GM20000 (cell line): ENCODE measurements around the gene FAM153A.
"Not testable (repeated sequence)": the region's sequence is repeated elsewhere in the genome, so short reads cannot be mapped to it uniquely, and the experiment has no call there.

ENCODE experiments used
- DNase-seq: peaks from one replicate; pipeline ENCODE4 v3.0.0; 2012; ENCODE audit warnings: low spot score

The FAM153A gene

DNA sequence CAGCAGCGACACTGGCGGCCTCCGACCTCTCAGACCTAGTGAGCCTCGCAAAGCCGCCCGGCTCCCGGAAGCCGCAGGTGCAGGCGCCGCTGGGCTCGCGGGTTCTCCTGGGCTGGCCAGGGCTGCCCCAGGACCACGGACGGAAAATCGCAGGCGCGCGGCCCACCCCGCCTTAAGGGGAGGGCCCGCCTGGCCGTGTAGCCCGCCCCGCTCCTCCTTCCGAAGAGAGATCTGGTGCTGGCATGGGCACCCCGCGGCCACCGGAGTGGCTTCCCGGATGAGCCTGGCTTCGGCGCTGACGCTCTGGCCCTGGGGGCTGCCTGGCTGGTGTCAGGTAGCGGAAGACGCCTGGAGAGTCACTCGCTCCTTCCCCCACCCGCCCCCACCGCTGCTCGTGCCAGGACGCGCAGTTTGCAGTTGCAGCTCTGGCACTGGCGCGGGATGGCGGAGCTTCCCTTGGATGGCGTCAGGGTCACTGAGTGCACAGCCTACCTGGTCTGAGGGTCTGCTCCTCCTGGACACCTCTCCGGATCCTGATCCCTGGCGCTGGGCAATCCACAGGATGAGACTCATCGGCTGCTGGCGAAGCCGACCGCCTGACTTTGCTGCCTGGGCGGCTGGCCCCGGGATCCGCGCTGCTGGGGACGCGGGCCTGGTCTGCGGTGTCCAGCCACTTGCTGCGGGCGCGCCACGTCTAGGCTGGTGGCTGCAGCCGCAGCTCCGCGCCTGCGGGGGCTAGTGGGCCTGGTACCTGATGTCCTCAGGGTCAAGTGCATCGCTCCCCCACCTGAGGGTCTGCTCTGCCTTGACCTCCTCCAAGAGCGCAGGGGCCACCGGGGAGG lies at the start of gene FAM153A:
FAM153A (minus strand) TSS at position 108 of the 842 bp plus-strand sequence.
- DNase-seq = not testable (repeated sequence)

DNA sequence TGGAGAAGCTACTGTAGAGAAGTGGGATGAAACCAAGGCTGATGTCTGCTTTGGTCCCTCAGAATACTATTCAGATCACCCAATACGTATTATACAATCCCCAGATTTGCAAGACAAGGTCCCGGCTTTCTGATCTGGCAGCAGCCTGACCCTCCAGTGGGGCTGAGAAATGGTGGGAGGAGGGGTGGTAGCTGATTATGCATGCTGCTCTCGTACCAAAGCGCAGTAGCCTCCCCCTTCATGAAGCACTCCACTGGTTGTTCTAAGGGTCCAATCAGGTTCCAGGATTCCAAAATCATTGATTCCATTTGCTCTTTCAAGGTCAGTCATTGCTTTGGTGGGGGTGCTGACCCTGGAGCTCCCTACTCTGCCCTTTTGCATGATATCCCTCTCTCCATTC lies 49.6 kb upstream of the FAM153A start:
- DNase-seq = not testable (repeated sequence)

DNA sequence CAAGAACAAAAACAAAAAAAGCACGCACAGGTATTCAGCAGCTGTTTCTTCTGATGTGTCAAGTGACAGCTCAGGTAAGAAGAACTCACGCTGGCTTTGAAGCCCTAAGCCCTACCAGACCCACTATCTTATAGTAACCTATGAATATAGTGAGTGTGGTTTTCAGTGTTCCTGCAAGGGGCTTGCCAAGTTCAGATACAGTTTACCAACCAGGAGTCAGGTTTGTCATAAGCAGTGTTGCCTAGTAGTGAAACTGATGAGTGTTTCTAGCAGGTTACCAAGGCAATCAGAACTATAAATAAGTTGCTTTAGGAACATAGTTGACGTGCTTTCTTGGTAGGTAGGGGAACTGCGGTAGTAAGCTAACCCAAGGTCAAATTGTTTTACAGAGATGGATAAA lies 43.4 kb upstream of the FAM153A start:
- DNase-seq = not testable (repeated sequence)

DNA sequence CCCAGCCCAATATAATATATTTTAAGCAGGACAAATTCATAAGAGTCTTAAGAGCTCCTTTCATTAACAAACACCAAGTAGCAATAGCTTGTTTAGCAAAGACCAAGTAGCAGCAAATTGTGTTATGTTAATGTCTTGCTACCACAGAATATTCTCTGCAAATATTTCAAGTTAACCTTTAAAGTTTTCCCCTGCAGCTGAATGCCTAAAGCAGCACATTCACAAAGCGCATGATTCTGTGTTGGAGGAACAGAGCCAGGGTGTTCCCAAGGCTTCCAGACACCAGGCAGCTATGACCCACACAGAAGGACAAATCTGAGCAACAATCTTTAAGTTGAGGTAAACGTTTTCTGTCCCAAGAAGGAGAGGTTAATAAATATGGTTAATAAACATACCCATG lies 42.1 kb upstream of the FAM153A start:
- DNase-seq = not testable (repeated sequence)

DNA sequence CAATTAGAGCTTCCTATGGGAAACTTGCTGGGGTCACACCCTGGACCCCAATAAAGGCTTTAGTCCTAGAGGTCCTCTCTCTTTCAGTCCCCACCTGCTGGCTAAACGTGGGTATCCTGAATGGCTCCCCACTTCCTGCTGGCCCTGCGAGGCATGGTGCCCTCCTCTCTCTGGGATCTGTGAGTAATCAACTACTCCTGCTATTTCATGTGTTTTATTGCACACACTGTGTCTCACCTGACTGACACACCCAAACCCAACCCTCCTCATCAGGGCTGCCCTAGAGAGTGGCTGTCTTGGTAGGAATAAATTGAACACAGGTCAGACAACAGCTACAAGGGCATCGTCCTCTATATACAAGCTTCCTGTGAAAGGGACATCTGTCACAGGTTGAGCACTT lies 39.8 kb upstream of the FAM153A start:
- not testable (repeated sequence) for DNase-seq

DNA sequence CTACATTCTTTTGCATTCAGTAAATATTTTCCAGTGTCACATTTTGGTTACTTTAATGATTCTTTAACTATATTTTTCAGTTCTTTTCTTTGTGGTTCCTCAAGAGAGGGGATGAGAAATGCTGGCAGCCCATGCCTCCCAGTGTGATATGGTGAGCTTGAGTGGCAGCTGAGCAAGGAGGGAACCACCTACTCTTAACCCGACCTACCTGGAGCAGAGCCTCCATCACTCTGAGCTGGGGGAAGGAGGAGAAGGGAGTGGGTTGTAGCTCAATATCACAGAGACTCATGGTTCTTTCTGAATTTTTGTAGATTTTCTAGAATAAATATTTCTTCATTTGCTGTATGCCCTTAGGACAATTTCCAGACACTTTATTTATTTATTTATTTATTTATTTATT lies 37.0 kb upstream of the FAM153A start:
- DNase-seq = not testable (repeated sequence)

DNA sequence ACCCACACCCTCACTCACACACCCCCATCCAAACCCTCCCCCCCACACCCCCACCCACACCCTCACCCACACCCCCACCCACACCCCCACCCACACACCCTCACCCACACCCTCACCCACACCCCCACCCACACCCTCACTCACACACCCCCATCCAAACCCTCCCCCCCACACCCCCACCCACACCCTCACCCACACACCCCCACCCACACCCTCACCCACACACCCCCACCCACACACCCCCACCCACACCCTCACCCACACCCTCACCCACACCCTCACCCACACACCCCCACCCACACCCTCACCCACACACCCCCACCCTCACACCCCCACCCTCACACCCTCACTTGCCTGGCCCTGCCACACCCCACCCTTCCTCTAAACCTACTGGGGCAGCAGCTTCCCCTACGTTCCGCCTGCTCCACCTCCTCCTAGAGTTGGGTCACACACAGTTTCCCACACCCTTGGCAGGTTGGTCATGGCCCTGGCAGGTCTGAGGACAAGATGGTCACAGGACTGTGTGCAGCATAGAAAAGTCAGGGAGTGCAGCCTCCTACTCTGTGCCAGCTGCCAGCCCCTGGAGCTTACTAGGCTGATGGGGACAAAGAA lies 30.2 kb upstream of the FAM153A start:
- not testable (repeated sequence) for DNase-seq

DNA sequence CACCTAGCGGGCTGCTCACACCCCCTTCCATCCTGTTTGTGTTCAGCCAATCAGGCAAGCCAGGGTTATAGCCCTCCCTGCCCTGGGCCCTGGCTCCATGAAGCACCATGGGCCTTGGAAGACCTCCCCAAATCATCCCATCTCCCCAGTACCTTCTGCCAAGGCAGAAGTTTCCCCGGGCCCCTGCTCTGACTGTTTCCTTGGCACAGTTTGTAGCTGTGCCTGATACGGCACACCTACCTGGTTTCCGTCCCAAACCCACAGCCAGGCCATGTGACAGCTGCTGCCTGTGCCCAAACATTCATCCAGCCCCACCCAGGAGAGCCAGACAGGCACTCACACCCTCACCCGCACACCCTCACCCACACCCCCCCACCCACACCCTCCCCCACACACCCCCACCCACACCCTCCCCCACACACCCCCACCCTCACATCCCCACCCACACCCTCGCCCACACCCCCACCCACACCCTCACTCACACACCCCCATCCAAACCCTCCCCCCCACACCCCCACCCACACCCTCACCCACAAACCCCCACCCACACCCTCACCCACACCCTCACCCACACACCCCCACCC lies 29.6 kb upstream of the FAM153A start:
- DNase-seq = not testable (repeated sequence)

DNA sequence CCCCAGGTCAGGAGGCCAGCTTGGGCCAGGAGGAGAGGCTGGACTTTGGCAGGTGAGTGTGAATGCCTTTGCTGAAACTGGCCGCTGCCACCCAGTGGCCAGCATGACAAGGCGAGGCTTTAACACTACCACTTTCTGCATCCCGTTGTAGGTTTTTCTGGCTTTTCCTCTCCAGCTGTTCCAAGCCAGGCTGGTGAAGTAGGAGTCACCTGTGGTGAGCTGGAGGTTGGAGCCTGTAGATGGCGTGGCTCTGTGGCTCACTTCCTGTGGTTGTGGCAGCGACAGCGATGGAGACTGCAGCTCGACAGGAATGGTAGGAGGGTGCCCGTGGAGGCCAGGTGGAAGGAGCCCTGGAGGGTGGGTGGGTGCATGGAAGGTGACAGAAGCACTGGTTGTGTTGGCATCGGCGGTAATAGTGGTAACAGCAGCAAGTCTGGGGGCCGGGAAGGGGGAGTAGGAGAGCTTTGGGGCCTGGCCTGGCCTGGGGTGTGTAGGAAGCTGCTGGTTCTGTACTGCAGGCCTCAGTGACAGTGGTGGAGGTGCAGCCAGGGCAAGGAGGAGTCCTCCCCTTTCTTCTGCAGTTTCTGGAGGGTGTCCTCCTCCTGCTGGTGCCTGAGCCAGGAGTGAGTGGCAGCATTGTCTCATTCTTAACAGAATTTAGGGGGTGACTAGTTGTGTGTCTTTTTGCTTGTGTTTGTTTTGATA lies 26.7 kb upstream of the FAM153A start:
- not testable (repeated sequence) for DNase-seq

DNA sequence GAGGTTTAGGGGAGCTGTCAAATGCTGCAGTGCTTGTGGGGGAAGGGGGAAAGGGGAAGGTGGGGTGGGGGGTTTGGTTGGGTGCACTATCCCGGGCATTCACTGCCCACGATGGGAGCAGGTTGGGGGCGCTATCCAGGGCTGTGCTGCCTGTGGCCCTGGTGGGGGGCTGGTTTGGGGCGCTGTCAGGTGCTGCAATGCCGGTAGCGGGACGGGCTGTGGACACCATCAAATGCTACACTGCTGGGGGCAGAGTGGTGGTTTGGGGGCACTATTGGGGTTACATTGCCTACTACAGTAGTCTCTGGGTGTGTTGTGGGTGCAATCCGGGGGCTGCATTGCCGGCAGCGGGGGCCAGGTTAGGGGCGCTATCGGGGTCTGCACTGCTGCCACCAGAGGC lies 25.7 kb upstream of the FAM153A start:
- not testable (repeated sequence) for DNase-seq

DNA sequence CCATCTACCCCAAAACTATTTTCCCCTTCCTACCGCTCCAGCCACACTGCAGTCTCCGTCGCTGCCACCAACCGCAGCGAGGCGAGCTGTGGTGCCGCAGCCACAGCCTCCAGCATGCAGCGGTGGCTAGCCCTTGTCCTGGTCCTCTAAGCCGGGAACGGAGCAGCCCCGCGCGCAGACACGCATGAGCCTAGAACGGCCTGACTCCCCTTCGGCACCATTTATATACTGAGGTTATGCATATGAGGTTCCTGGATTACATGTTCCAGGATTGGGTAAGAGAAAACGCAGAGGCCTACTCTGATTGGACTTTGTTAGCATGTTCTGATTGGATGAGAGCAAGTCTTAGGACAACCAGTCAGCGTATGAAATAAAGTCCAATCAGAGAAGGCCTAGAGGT lies 24.6 kb upstream of the FAM153A start:
- DNase-seq = not testable (repeated sequence)

DNA sequence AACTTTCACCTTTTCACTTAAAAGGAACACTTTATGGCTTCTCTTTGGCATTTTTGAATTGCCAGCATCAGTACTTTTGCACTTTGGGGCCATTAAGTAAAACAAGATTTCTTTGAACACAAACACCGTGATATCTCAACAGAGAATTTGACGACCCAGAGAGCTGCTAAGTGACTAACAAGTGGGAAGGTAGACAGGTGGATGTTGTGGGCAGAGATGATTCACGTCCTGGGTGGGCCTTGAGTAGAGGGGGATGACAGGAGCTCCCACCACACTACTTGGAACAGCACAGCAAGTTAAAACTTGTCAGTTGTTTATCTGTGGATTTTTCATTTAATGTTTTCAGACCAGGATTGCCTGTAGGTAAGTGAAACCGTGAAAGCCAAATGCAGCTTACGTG lies 18.7 kb upstream of the FAM153A start:
- not testable (repeated sequence) for DNase-seq

DNA sequence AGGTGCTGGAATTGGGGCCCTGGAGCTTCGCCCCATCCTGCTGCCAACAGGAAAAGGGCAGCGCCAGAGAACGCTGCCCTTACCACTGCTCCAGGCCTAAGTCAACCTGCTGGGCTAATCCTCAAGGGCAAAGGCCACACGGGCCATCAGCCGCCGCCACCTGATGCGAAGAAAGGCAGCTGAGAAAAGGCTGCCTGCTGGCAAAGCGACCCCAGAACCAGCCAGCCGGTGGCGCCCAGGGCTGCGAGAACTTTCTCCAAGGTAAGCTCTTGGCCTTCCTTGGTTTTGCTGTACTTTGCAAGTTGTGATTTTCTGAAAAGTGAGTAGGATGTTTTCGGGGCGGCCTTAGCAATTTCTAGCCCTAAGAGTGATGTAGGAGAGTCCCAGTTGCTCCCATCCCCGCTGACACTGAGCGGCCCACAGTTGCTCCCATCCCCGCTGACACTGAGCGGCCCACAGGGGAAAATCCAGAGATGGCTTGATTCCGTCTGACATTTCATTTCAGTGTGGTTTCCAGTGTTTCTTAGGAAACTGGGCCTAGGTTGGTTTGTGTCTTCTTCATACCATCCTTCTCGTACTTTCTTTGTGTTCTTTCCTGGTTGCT lies 15.6 kb upstream of the FAM153A start:
- DNase-seq = not testable (repeated sequence)

DNA sequence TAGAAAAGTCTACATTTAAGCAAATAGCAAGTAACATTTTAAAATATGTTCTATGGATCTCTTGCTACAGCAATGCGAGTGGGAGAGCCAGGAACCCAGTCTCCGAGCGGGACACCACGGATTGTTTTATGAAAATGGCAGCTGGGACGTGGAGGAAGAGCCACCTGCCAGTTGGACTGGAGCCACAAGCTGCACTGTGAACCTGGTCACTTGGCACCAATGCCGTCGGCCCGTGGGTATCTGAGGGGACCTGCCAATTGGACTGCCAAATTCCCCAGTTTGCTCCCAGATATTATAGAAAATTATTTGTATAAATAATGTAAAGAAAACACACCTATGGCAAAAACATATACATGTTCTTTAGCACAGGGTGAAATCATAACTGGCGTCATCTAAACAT lies 10.6 kb upstream of the FAM153A start:
- DNase-seq = not testable (repeated sequence)

DNA sequence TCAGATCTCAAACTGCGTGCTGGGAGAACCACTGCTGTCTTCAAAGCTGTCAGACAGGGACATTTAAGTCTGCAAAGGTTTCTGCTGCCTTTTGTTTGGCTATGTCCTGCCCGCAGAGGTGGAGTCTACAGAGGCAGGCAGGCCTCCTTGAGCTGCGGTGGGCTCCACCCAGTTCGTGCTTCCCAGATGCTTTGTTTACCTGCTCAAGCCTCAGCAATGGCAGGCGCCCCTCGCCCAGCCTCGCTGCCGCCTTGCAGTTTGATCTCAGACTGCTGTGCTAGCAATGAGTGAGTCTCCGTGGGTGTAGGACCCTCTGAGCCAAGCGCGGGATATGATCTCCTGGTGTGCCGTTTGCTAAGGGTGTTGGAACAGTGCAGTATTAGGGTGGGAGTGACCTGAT lies 8.9 kb upstream of the FAM153A start:
- DNase-seq = not testable (repeated sequence)

DNA sequence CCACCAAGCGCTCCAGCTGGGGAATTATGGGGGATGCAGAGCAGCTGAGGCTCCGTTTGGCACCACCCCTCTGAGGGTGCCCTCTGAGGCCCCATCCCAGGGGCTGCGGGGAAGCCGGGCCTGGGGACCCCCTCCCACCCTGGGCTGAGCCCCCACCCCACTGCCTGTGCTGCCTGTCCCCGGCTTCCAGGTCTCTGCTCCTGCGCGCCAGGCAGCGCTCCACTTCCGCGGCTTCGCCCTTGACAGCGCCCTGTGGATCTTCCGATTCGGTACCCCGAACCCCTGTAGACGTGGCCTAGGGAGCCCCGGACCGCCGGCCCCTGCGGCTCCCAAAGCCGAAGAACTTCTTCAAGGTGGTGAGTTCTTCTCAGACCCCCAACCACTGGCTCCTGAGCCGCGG lies 530 bp downstream of the FAM153A start:
- DNase-seq = not testable (repeated sequence)

DNA sequence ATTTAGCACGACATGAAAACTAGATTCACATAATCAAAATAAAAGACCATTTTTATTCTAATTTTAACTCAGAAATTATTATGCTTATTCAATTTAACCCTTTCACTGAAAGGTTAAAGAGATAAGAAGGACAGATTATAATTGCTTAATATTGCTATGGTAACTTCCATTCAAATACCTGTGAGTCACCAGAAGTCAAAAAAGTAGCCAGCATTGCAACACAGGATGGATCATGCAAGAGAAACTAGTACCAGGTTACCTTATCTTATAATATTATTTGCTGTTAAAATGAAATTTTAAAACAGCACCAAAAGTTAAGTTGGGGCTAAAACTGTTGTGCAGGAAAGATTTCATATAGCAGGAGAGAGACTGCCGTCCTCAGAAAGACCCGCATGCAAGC lies 11.5 kb downstream of the FAM153A start:
- DNase-seq = not testable (repeated sequence)

DNA sequence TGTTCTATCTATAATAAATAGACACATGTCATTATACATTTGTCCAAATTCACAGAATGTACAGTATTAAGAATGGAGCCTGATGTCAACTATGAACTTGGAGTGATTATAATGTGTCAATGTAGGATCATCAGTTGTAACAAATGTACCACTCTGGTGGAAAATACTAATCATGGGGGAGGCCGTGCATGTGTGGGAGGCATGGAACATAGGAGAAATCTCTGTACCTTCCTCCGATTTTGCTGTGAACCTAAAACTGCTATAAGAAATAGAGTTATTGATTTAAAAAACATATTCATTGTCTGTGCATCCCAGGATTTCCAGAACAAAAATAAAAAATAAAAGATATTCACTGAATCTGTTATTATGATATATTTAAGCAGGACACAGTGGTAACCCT lies 12.1 kb downstream of the FAM153A start:
- DNase-seq = not testable (repeated sequence)

DNA sequence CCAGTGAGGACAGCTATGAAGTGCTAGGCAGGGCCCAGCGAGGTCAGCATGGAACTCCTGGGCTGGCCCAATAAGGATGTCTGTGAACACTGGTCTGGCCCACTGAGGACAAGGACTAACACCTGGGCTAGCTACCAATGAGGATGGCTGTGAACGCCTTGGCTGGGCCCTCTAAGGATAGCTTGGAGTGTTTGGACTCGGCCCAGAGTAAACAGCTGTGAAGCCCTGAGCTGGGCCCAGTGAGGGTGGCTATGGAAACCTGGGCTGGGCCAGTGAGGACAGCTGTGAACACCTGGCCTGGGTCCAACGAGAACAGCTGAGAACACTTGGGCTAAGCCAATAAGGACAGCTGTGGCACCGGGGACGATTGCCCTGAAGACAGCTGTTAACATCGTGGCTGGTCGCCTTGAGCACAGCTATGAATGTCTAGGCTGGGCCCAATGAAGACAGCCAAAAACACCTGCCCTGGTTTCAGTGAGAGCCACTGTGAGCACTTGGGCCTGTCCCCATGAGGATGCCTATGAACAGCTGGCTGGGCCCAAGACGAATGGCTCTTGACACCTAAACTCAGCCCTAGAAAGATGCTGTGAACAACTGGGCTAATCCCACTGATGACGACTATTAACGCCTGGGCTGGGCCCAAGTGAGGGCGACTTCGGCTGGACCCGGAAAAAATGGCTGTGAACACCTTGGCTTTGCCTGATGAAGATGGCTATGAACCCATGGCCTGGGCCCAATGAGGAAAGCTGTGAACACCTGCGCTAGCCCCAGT lies 18.8 kb downstream of the FAM153A start:
- not testable (repeated sequence) for DNase-seq

DNA sequence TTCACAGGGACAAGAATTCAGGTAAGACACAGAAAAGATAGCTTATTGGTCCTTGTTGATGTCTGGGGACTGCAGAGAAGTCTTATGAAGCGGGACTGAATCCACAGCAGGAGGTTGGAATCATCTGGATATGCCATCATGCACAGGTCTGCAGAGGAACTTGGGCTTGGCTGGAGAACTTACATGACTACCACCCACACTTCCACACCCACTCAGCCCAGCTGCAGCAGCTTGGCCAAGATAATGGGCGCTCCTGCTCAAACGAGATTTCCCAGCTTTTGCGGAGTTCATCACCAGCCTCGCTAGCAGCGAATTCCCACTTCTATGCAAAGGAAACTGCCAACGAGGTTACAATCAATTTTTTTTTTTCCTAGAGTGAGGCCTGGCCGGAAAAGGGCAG lies 21.7 kb downstream of the FAM153A start:
- not testable (repeated sequence) for DNase-seq

DNA sequence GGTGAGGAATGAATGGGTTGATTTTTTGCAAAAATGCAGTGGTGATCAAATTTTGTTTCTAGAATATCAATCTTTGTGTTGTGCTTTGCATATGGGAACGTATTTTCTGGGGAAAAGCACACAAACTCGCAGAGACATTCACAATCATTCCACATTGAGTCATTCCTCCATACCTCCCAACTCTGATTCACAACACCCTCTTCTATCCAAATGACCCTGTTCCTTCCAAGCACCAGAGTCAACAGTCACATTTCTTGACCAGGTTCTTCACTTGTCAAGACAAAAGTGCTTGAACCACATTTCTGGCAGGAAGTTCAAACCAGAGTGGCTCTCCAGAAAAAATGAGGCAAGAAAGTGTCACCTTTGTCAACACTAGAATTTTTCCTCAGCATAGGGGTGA lies 35.3 kb downstream of the FAM153A start:
- not testable (repeated sequence) for DNase-seq
